MM.1S (cell line): ENCODE data around the gene HCN4.

Source experiments
- EZH2 ChIP-seq: fragments of 300-600 bp; sonication (generic); optimal IDR thresholded peaks from 2 replicates; pipeline ENCODE3; 2017; ENCODE audit warnings: low read depth, mild to moderate bottlenecking, antibody characterized with exemption, low read length, mixed read lengths
- TF ChIP-seq, protein P1 (sequence below): fragments of 300-600 bp; sonication (generic); IDR thresholded peaks from 2 replicates; pipeline ENCODE4 v1.5.1; 2016; ENCODE audit warnings: antibody characterized with exemption, low read length, mixed read lengths

DNA sequence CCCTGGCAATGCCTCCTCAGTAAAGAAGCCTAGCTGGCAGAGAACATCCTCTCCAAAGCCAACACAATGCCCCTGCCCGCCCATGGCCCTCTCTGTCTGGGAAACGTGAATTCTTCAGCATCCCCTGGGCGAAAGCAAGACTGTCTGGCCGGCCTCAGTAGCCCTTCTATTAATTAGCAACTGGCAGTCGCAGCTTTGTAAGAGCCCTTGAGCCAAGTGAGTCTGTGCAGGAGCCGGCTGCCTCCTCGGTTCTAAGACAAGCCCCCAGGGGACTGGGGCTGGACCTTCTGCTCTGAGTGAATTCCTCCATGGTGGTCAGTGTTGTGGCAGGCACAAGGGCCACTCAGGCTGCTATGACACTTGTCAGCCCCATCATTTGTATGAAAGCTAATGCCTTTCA, 7.4 kb downstream of the HCN4 start:
- TF ChIP-seq, protein P1, sequence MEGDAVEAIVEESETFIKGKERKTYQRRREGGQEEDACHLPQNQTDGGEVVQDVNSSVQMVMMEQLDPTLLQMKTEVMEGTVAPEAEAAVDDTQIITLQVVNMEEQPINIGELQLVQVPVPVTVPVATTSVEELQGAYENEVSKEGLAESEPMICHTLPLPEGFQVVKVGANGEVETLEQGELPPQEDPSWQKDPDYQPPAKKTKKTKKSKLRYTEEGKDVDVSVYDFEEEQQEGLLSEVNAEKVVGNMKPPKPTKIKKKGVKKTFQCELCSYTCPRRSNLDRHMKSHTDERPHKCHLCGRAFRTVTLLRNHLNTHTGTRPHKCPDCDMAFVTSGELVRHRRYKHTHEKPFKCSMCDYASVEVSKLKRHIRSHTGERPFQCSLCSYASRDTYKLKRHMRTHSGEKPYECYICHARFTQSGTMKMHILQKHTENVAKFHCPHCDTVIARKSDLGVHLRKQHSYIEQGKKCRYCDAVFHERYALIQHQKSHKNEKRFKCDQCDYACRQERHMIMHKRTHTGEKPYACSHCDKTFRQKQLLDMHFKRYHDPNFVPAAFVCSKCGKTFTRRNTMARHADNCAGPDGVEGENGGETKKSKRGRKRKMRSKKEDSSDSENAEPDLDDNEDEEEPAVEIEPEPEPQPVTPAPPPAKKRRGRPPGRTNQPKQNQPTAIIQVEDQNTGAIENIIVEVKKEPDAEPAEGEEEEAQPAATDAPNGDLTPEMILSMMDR = no peak
- no peak for TF ChIP-seq EZH2
